Effector memory CD4-positive, alpha-beta T cell (primary cell): ENCODE measurements around the gene FGD3.

Source experiments
- DNase-seq, 3 donors: peaks; one replicate each; pipeline ENCODE4 v3.0.0-alpha.2; 2020
- H3K27ac ChIP-seq: 2 replicates; pipeline ENCODE4 v1.7.0; 2013; ENCODE audit warnings: mild to moderate bottlenecking, low read length, moderate library complexity; ENCODE audit not compliant: insufficient read depth, poor library complexity, severe bottlenecking
- H3K27me3 ChIP-seq: replicated peaks from 2 replicates; pipeline ENCODE4 v1.7.0; 2013; ENCODE audit warnings: mild to moderate bottlenecking, low read length; ENCODE audit not compliant: insufficient read depth, control insufficient read depth, poor library complexity, severe bottlenecking
- H3K36me3 ChIP-seq: 2 replicates; pipeline ENCODE4 v1.7.0; 2013; ENCODE audit warnings: mild to moderate bottlenecking, low read length, moderate library complexity; ENCODE audit not compliant: control insufficient read depth, insufficient read depth
- H3K4me1 ChIP-seq: 2 replicates; pipeline ENCODE4 v1.7.0; 2013; ENCODE audit warnings: low read length, mild to moderate bottlenecking; ENCODE audit not compliant: control insufficient read depth, insufficient read depth, poor library complexity, severe bottlenecking
- H3K4me3 ChIP-seq: 2 replicates; pipeline ENCODE4 v1.7.0; 2013; ENCODE audit warnings: low read length, low read depth, mild to moderate bottlenecking; ENCODE audit not compliant: insufficient read depth, poor library complexity, severe bottlenecking
- H3K9me3 ChIP-seq: 2 replicates; pipeline ENCODE4 v1.7.0; 2013; ENCODE audit warnings: mild to moderate bottlenecking, low read length, moderate library complexity; ENCODE audit not compliant: control insufficient read depth

The FGD3 gene

DNA sequence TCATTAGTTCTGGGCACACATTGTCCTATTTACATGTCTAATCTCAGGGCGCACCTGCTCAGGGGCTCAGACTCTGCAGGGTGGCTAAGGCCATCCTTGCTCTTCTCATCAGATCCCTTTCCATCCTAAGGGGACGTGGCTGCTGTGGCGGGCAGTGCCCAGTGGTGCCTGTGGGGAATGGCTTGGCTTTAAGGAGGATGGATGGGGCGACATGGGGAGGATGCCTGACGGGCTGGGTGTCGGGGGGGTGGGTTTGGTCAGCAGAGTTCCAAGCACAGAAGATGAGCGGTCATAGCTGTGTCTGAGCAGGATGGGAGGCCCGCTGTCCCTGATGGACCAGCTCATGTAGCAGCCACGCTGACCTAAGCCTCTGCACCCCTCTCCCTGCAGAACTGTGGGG, 70.3 kb downstream of the FGD3 start:
- no peak for DNase-seq
- H3K9me3 ChIP-seq, result no peaks in the 10 kb centered on the region
- peaks cover 19% of the 10 kb centered on the region for H3K4me1 ChIP-seq
- no peaks in the 10 kb centered on the region for H3K27me3 ChIP-seq
- no peak overlapping the region for H3K4me3 ChIP-seq
- peaks cover 94% of the 10 kb centered on the region for H3K36me3 ChIP-seq
- no peak overlapping the region for H3K27ac ChIP-seq

DNA sequence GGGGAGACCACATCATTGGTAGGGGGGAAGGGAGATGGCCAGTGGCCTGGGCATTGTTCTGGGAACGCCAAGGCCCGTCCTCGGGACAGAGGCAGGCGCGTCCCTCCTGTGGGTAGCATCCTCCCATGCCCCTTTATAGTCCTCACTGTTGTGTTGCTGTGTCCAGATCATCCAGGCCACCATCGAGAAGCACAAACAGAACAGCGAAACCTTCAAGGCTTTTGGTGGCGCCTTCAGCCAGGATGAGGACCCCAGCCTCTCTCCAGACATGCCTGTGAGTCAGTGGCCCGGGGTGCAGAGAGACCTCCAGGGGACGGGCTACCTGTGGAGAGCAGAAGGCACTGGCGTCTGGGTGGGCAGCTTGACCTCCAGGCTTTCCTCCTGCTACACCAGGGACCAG, 72.8 kb downstream of the FGD3 start:
- Histone ChIP-seq H3K4me1 (peaks cover 38% of the 10 kb centered on the region), H3K36me3 (peaks cover 95% of the 10 kb centered on the region), H3K27ac (peak overlapping the region; percentile 52), H3K27me3 (no peaks in the 10 kb centered on the region), H3K9me3 (no peaks in the 10 kb centered on the region), H3K4me3 (no peak overlapping the region)
- no peak for DNase-seq

DNA sequence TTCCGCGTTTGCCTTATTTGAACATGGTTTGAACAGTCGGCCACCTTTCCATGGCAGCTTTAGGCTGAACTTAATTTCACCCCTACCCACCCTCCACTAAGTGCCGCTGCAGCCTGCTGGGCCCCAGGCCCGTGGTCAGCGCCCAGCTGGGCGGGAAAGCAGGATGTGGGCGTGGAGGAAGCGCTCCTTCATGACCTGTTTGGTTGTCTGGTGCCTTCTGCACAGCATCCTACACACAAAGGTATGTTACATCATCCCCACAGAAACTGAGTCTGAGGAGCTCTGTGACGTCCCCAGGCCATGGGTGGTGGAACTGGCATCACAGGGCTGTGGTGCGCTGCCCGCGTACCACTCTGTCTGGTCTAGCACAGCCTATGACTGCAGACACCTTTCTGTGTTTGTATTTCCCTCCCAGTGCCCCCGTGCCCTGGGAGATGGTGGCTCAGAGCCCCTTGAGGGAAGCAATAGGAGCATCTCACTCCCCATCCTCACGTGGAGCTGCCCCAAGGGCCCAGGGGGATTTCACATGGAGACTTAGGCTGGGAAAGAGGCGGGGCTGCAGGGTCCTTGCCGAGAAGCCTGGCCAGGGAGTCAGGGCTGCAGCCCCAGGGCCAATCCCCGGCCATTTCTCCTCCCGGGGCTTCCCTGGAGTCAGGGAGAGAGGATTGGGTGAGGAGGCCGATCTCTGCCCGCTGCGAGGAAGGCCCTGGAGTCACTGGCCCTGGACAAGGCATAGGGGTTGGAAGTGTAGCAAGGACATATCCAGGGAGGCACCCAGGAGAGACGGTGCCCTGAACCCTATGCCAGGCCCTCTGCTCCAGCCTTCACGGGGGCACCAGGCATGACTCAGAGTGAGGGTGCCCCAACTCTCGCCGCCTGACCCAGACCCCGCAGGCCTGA, 73.7 kb downstream of the FGD3 start:
- H3K27me3 ChIP-seq, result no peaks in the 10 kb centered on the region
- peaks cover 90% of the 10 kb centered on the region for H3K36me3 ChIP-seq
- peak overlapping the region; percentile 52 for H3K27ac ChIP-seq
- peaks cover 47% of the 10 kb centered on the region for H3K4me1 ChIP-seq
- no peak overlapping the region for H3K4me3 ChIP-seq
- H3K9me3 ChIP-seq, result no peaks in the 10 kb centered on the region
- DNase-seq, result peak; percentile 10 to 67 (median 15)

DNA sequence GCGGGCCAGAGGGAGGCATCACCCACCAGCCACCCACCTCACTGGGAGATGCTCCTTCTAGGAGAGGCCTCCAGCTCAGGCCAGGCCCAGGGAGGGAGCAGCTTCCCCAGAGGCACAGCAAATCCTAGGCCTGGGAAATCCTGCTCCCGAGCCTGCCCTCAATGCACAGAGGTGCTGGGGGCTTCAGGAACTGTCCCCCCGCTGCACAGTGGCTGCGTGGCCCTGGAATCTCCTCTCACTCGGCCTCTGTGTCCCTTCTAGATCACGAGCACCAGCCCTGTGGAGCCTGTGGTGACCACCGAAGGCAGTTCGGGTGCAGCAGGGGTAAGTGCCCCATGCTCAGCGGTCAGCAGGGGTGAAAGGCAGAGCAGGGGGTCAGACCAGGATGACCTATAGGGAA, 74.7 kb downstream of the FGD3 start:
- H3K9me3 ChIP-seq, result no peaks in the 10 kb centered on the region
- H3K36me3 ChIP-seq, result peaks cover 81% of the 10 kb centered on the region
- H3K27ac ChIP-seq, result peak overlapping the region; percentile 52
- no peak for DNase-seq
- peaks cover 58% of the 10 kb centered on the region for H3K4me1 ChIP-seq
- no peaks in the 10 kb centered on the region for H3K27me3 ChIP-seq
- no peak overlapping the region for H3K4me3 ChIP-seq

DNA sequence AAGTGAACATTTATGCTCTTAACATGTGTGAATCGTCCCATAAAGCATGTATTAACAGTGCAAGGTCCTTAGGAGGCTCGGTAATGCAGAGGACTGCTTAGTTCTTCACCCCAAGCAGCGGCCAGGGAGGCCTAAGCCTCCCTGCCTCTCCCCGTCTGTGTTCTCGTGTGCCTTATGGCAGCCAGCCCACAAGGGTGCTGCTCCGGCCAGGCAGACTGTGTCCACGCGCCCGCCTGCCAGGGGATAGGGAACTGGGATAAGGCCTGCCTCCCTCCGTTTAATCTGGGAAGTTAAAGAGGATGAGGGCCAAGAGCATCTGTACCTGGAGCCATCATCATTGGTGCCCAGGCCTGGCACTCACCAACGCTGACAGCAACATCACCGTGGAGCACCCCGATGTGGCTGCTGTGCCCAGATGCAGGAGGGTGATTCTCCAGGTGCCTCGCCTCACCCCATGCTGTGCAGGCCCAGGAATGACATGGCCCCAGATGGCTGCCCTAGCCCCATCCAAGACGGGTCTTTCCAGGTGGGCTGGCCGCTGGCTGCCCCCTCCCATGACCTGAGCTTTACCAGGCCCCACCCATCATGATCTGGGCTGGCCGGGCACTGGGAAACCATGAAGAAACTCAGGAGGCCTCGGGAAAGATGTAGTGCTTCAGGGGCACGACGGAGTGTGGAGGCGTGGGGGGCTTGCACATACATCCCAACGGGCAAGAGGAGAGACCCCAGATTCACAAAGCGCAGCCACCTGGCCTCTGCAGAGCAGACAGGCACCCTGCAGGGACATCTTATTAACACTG, 75.6 kb downstream of the FGD3 start:
- Histone ChIP-seq H3K4me3 (no peak overlapping the region), H3K27me3 (no peaks in the 10 kb centered on the region), H3K4me1 (peaks cover 66% of the 10 kb centered on the region), H3K9me3 (no peaks in the 10 kb centered on the region), H3K36me3 (peaks cover 73% of the 10 kb centered on the region), H3K27ac (peak overlapping the region; percentile 52)
- DNase-seq, result no peak

DNA sequence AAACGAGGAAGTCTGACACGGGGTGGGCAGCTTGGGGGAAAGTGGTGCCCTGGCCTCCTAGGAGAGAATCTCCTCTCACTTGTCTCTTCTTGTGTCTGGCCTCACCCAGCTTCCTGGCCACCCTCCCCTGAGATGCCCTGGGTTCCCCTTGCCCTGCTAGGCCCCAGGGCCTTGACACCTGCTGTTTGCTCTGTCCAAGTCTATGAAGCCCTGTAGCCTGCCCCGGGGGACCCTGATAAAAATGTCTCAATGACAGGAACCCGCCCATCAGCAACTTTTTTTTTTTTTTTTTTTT, 76.1 kb downstream of the FGD3 start:
- Histone ChIP-seq H3K36me3 (peaks cover 68% of the 10 kb centered on the region), H3K27ac (peak overlapping the region; percentile 16), H3K4me1 (peaks cover 72% of the 10 kb centered on the region), H3K27me3 (no peaks in the 10 kb centered on the region), H3K9me3 (no peaks in the 10 kb centered on the region), H3K4me3 (no peak overlapping the region)
- DNase-seq, result no peak

DNA sequence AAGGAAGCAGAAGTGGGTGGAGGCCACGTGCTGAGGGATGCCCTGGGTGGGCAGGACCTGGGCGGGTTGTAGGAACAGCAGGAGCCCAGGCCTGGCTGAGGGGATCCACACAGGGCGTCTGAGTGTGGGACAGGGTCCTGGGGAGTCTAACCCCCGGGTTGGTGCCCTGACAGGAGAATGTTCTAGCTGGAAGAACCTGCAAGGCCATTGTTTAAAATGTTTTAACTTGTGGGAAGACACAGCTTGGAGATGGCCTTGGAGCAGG, 77.3 kb downstream of the FGD3 start:
- no peak for DNase-seq
- no peak overlapping the region for H3K4me3 ChIP-seq
- H3K4me1 ChIP-seq, result peaks cover 83% of the 10 kb centered on the region
- H3K36me3 ChIP-seq, result peaks cover 57% of the 10 kb centered on the region
- no peaks in the 10 kb centered on the region for H3K9me3 ChIP-seq
- no peaks in the 10 kb centered on the region for H3K27me3 ChIP-seq
- H3K27ac ChIP-seq, result peak overlapping the region; percentile 95

DNA sequence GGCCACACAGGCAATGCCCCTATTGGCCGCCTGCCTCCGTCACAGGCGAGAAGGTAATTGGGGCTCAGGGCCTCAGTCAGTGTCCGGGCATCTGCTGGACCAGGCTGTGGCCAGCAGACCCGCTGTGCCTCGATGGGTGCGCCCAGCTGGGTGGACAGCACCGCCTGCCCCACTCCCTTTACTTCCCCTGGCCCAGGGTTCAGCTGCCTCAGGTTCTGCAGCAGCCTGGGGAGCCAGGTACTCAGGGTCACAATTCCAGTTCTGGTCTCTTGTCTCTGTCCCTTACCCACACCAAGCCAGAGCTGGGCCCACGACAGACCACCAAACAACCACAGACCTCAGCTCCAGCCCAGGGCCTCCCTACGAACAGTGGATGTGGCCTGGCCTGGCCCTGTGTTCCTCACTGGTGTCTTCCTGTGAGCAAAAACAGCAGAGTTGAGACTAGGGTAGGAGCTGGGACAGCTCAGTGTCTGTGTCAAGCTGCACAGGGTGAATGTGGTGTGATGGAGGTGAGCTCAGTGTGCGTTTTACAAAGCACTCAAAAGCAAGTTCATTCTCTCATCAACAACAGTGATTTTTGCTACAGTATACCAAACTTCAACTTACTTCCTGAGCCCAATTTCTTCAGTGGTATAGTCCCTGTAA, 77.8 kb downstream of the FGD3 start:
- peak overlapping the region; percentile 95 for H3K27ac ChIP-seq
- DNase-seq, result no peak
- no peaks in the 10 kb centered on the region for H3K27me3 ChIP-seq
- no peak overlapping the region for H3K4me3 ChIP-seq
- peaks cover 56% of the 10 kb centered on the region for H3K36me3 ChIP-seq
- no peaks in the 10 kb centered on the region for H3K9me3 ChIP-seq
- peaks cover 85% of the 10 kb centered on the region for H3K4me1 ChIP-seq

DNA sequence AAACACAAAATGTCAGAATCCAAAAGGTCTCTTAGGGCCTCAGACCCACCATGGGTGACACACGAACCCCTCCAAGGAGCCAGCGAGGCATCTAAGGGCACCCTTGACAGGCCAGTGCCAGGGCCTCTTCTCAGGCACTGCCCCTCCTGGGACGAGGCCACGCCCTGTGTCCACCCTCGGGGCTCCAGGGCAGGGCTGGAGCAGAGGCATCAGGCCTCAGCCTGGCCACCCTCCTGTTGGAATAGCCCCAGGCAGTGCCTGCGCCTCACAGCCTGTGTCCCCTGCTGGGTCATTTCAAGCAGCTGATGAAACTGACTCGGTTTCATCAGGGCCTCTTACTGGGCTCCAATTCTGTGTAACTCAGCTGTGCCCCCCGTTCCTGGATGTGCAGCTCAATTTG, 78.4 kb downstream of the FGD3 start:
- Histone ChIP-seq H3K27me3 (no peaks in the 10 kb centered on the region), H3K4me3 (no peak overlapping the region), H3K9me3 (no peaks in the 10 kb centered on the region), H3K27ac (peak overlapping the region; percentile 95), H3K36me3 (peaks cover 56% of the 10 kb centered on the region), H3K4me1 (peaks cover 85% of the 10 kb centered on the region)
- no peak for DNase-seq

DNA sequence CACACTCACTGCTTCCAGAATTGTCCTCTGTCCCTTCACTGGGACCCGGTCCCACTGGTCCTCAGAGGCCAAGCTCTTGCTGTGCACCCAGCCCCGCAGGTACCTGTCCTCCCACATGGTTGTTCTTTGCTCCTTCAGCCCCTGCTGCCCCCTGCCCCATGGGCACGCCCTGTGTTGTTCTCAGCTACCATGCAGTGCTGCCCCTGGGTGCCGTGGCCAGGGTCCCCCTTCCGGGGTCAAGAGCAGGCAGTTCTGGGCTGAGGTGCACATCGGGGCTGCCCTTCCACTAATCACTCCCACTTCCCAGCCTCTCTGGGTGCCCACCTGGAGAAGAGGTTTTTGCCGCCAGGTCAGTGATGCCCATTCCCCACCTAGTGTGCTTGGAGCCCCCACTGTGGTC, 79.3 kb downstream of the FGD3 start:
- peaks cover 80% of the 10 kb centered on the region for H3K4me1 ChIP-seq
- H3K27ac ChIP-seq, result peak overlapping the region; percentile 95
- peaks cover 56% of the 10 kb centered on the region for H3K36me3 ChIP-seq

More for the DNA sequence above, 79.3 kb downstream of the FGD3 start:
- no peak for DNase-seq
- Histone ChIP-seq H3K4me3 (no peak overlapping the region), H3K27me3 (no peaks in the 10 kb centered on the region), H3K9me3 (no peaks in the 10 kb centered on the region)
